Ishikawa (cell line): ENCODE results near the gene SH3RF3.

Experiments
- CEBPB ChIP-seq: IDR thresholded peaks from 2 replicates; pipeline ENCODE4 v1.6.1; 2012
- CREB1 ChIP-seq: IDR thresholded peaks from 2 replicates; pipeline ENCODE4 v1.6.1; 2012; ENCODE audit warnings: low read depth
- EGR1 ChIP-seq: IDR thresholded peaks from 2 replicates; pipeline ENCODE4 v1.6.1; 2012
- EP300 ChIP-seq: IDR thresholded peaks from 2 replicates; pipeline ENCODE4 v1.6.1; 2012; ENCODE audit warnings: borderline replicate concordance
- FOXM1 ChIP-seq: IDR thresholded peaks from 2 replicates; pipeline ENCODE4 v1.6.1; 2012; ENCODE audit warnings: low read depth, borderline replicate concordance
- MAX ChIP-seq: IDR thresholded peaks from 2 replicates; pipeline ENCODE4 v1.6.1; 2012
- RAD21 ChIP-seq: IDR thresholded peaks from 2 replicates; pipeline ENCODE4 v1.6.1; 2012; ENCODE audit warnings: low read depth
- REST ChIP-seq: IDR thresholded peaks from 2 replicates; pipeline ENCODE4 v1.6.1; 2012; ENCODE audit warnings: low read depth, mild to moderate bottlenecking
- TAF1 ChIP-seq: IDR thresholded peaks from 2 replicates; pipeline ENCODE4 v1.6.1; 2012; ENCODE audit warnings: low read depth, mild to moderate bottlenecking
- TCF12 ChIP-seq: IDR thresholded peaks from 2 replicates; pipeline ENCODE4 v1.6.1; 2012; ENCODE audit warnings: low read depth
- TEAD4 ChIP-seq: IDR thresholded peaks from 2 replicates; pipeline ENCODE4 v1.6.1; 2012
- YY1 ChIP-seq: IDR thresholded peaks from 2 replicates; pipeline ENCODE4 v1.6.1; 2012; ENCODE audit warnings: low read depth
- ZBTB7A ChIP-seq: IDR thresholded peaks from 2 replicates; pipeline ENCODE4 v1.6.1; 2012; ENCODE audit warnings: low read depth

- TF ChIP-seq CREB1 (no peak), FOXM1 (no peak), MAX (no peak), ZBTB7A (no peak), REST (no peak), TCF12 (no peak), RAD21 (no peak), EGR1 (no peak), TAF1 (no peak), EP300 (no peak), TEAD4 (no peak), YY1 (no peak), CEBPB (no peak)
Observed at GRCh38 chr2:109330056-109330455, 201.1 kb downstream of the SH3RF3 start.
